GM11168 (cell line): ENCODE results near the gene PDE4D.

Experiments
- in situ Hi-C: fragments of 300-500 bp; cut with MboI; formaldehyde crosslinking; loops from one replicate; pipeline ENCODE4 v1.12.0; 2022; ENCODE audit warnings: low sequenced_read_pairs; ENCODE audit not compliant: unreplicated experiment

The PDE4D gene

DNA sequence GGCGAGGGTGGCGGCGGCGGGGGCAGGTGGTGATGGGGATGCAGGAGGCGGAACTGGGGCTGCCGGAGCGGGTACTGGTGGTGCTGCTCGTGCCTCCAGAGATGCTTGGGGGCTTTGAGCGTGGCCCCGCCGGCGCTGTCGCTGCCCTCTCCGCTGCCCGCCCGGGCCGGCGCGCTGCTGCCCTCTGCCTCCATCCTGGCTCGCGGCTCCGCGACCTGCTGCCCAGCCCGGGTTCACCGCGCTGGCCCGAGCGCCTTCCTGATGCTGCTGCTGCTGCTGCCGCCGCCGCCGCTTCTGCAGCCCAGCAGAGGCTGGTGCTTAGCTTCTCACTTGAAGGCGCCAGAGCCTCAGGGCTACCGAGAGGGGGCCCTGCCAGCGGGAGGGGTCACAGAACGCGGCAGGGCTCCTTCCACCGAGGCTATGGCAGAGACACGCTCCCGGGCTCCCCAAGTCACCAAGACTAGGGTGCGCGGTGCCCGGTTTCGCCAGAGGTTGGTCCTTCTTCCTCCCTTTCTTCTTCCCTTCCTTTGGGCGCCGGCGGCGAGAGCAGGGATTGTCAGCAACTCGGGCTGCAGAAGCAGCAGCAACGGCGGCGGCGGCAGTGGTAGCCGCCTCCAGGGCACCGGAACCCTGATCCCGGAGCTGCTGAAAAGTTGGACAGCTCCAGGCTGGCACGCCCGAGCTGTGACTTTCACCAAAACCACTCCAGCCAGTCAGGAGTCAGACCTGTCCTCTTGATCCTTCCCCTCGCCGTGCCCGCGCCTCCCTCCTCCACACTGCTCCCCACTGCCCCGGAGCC, at the start of gene PDE4D:
Gene PDE4D (minus strand): TSS at position 298 of the 799 bp plus-strand sequence.
- in situ Hi-C loops, result no loop called here

DNA sequence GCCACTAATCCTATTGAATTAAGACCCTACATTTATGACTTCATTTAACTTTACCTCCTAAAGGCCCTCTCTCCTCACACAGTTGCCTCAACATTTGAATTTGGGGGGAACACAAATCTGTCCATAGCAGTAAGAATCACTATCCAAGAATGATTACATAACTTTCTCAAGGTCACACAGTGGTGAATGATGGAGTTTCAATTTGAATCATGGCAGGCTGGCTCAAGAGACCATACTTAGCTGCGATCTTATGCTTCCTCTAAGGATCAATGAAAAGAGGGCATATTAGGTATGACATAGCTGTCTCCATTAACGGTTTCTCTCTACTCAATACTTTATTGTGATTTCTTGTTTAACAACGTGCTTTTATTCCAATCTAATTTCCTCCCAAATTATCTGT, 44.1 kb upstream of the PDE4D start:
- in situ Hi-C loops, result no loop called here

DNA sequence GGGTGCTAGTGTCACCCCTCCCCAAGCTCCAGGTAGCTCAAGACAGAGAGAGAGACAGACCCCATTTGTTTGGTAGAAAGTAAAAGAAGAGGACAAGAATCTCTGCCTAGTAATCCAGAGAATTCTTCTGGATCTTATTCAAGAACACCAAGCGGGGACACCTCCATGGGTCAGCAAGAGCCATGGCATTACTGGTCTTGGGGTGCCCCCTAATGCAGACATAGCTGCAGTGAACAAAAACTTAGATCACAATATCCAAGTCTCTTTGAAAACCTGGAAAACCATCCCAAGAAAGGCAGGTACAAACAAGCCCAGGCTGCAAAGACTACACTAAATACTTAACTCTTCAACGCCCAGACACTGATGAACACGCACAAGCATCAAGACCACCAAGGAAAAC, 29.9 kb upstream of the PDE4D start:
- in situ Hi-C loops, result no loop called here

DNA sequence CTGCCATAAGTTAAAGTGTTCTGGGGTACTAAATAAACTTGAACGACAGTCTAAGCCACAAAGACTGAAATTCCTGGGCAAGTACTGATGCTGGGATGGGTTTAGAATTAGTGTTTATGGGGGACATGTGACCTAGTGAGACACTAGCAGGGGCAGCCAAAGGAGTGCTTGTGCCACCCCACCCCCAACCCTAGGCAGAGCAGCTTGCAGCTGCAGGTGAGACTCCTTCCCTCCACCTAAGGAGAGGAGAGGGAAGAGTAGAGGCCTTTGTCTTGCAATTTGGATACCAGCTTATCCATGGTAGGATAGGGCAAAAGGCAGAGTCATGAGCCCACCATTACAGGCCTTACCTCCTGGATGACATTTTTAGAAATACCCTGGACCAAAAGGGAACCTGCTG, 28.7 kb upstream of the PDE4D start:
- in situ Hi-C loops, result no loop called here

DNA sequence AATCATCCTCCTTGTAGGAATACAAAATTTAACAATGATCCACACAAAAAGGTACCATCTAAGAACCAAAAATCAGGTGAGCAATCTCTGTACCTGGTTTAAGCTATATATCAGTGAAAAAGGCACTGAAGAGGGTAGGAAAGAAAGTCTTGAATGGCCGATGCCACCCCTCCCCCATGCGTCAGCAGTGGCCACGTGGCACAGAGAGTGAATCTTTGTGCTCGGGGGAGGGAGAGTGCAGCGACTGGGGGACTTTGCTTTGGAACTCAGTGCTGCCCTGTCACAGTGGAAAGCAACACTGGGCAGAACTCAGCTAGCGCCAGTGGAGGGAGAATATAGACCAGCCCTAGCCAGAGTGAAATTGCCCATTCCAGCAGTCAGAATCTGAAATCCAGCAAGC, 28.3 kb upstream of the PDE4D start:
- in situ Hi-C loops, result no loop called here

DNA sequence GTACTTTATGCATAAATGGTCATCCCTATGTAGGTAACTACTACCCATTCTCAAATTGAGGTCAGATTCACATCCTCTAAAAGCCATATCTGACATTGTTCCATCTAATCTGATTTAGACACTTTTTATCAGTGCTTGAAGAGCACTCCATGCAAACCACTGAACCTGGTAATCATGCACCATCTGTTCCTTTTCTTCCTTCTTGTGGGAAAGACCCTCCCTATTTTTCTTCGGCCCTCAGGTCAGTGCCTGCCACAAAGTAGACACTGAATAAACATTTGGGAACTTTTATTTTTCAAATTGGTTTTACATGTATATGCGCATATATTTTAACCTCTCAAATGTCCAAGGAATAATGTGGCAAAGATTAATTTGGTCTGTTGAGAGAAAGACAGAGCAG, 26.0 kb upstream of the PDE4D start:
- in situ Hi-C loops, result no loop called here

DNA sequence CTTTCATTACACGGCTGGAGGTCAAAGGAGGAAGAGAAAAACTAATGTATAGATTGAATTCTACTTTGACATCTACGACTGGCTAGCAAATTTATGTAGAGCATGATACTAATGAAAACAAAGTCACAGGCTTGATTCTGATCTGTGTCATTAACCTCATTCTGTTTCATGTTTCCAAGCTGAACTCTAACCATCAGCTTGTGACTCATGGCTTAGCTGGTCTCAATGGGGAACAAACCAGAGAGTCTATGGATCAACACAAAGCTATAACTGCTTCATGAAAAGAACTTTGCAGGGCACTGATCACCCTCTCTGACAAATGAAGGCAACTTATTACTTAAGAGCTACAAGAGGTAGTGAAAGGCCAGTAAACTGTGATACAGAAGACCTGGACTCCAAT, 23.6 kb upstream of the PDE4D start:
- in situ Hi-C loops, result no loop called here

DNA sequence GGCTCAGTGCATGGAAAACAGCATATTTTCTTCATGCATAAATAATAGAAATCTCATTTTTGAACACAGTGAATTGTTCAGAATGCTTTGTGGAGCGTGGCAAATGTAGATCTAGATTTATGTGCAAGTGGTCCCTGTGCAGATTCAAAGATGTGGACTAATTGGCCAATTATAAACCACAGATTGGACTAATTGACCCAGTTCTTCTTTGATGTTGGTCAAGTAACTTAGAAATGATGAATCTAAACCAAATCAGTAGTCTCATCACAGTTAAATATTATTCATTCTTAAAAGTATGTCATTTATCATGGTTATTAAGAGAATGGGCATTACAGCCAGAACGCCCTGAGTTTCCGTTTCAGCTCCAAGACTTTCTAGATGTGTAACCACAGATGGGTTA, 11.7 kb upstream of the PDE4D start:
- in situ Hi-C loops, result no loop called here

DNA sequence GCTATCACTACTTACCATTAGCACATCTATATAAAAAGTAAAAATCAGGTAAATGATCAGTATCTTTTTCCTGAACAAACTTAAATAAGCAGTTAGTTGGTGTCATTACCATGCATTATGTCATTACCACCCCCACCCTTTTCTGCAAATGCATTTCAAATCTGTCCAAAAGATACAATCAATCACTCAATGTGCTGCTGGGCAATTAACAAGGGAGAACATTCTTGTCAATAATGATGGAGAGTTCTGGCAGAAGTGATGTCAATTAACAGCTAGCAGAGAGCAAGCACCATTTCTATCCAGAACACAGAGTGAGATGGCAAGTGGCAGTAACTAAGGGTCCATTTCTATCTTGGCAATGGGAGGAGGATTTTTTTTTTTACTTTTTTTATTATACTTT, 3.5 kb upstream of the PDE4D start:
- in situ Hi-C loops, result no loop called here

DNA sequence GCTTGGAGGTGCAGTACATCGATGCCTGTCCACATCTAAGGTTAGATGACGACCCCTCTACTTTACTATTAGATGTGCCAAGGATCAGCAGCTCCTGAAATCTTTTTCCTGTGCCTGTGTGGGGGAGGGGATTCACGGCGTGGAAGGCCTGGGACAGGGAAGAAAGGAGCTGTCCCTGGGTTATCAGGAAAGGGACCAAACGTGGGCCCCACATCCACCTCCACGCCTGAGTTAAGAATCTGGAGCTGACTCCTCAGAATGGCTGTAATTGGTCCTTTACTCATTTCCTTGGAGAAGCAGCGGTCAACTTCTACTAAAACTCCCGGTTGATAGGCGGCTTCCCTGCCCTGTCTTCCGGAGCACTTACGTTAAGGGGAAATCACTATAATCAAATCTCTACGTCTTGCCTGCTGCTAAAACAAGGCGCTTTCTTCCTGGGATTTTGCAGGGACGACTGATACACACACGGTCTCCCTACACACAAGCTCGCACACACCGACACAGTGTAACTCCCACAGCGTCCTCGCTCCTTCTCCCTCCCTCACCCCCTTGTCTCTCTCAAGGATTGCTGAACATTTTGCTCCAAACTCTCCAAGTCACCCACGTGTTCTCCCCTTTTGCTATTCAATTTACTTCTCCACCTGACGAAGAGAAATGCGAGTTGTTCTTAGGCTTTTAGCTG, 1.4 kb downstream of the PDE4D start:
- in situ Hi-C loops, result no loop called here

DNA sequence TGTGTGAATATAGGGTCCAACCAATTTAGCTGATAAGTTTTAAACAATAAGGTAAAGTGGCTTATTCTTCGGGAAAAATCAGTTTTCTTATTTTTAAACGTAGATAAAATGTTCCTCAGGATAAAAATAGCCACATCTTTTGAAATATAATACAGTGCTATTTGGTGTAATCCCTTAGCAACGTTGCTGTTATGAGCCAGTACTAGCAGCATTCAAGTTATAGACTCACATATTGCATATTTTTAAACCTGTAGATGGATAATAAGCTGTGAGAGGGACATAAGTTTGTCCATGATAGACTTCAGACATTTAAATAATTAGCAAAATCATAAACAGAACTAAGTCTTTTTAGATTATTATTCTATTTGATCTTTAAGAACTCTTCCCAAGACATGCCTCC, 6.3 kb downstream of the PDE4D start:
- in situ Hi-C loops, result no loop called here

DNA sequence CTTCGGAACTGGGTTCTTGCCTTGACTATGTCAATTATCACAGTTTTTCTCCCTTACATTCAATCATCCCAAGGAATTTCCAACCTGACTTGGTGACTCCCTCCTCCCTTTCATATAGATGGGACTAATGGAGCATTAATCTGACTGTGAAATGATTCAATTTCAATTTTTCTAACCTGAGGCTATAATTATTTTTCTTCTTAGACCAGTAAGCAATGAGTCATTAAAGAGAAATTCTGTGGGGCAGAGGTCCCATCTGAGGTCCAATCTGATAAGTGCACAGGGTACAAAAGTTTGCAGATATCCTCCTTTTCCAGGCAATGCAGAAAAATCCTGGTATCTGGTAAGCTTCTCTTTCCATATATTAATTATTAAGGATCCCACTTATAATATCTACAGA, 18.9 kb downstream of the PDE4D start:
- in situ Hi-C loops, result no loop called here

DNA sequence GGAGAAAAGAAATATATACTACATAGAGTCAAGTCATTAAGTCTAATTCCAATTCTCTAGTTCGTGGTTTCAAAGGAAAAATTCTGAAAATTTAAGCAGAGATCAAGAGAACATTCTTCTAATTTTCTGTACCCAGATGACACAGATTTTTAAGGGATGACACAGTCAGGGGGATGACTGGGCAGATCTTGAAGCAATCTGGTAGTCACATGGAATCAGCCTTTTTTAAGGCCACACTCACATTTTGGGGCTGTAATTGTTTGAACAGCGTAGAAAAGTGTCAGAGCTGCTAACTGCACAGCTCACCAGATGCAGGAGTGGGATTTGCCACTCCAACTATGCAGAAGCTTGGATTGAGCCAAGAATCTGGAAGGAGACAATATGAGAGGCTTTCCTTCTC, 20.4 kb downstream of the PDE4D start:
- in situ Hi-C loops, result no loop called here

DNA sequence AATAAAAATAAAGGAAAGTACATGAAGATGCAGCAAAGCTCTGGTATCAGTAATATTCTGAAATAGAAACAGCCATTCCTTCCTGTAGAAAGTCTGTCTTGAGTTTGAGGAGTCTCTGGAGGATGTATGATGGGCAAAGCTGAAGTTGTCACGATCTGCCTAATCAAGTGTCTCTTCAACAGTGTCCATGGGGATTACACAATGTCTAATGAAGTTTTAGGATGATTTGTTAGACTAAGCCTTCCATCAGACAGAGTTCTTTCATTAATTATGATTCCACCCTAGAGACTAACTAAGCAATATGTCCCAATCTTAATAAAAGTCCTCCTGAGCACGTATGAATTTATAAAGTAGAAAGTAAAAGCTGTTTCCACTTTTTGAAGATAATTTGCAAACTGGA, 26.9 kb downstream of the PDE4D start:
- in situ Hi-C loops, result no loop called here

DNA sequence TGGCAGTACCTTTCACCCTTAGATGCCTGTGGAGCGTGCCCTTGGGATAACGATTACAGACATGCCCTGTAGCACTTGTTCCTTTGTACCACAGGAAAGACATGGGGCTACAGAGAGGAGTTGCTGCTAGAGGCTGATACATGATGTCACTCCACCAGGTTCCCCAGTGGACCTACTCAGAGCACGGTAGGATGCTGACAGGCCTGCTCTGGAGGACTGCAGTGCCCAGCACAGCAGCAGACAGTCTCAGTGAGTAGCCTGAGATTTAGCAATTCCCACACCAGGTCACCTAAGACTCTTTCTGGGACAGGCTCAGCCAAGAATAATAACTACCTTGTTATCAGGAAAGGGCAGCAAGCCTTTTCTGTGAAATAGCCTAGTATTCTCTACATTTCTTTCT, 28.8 kb downstream of the PDE4D start:
- in situ Hi-C loops, result no loop called here

DNA sequence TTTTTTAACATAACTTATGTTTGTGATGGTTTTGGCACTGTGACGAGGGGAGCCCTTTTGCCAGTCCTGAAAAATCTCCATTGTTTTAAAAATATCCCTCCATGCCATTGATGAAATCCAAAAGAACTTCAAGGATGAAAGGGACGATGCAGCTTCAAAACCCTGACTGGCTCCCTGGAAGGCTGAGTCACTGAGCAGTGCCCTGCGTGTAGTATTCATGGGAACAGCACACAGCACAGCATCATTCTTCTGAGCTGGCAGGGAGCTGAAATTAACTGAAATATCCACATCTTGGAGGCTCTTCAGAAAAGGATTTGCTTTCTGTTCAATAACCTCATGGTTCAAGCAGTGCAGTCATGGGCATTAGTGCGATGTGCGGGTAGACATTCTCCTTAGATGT, 29.7 kb downstream of the PDE4D start:
- in situ Hi-C loops, result no loop called here

DNA sequence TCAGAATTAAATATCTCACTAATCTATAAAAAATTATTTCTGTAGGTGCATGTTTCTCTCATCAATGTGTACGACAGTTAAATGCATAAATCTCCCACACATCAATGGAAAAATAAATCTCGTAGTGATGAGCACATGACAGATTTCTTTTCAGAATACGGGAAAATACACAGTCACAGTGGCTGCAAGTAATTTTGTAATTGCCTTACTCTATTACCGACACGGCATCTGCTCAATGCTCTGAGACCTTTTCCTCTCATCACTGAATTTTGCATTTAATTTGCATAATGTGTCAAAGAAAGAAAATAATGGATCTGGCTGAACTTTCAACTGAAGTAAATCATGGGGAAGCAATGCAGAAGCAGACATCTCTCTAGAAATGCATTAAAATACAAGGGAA, 37.2 kb downstream of the PDE4D start:
- in situ Hi-C loops, result no loop called here

DNA sequence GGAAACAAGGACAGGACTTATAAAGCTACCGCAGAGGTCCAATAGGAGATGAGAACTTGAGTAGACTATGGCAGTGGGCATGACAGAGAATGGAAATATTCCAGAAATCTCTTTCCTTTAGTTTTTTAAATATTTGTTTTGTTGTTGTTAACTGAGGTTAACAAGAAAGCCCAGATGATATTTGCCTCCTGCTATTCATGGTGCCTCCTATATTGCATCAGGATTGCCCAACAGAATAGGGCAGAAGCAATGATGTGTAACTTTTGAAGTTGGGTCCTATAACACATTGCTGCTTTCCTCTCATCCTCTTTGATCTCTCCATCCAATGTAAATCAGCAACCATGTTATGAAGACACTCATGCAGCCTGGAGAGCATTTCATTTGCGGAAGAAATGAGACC, 42.8 kb downstream of the PDE4D start:
- in situ Hi-C loops, result no loop called here

DNA sequence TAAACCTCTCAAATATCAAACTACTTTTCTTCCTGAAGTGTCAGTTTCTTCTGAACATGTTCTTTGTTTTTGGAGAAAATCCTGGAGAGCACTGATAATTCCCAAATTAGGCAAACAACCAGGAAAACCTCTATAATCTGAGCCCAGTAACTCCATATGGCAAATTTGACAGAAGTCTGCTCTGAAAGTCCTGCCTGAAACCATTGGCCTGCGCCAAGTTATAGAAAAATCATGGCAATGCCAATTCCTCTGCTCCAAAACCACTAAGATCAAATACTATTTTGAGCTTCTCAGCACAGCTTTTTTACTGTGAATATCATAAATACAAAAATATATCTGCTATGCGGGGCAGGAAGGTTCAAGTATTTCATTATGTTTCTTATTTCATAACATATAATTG, 45.9 kb downstream of the PDE4D start:
- in situ Hi-C loops, result no loop called here

DNA sequence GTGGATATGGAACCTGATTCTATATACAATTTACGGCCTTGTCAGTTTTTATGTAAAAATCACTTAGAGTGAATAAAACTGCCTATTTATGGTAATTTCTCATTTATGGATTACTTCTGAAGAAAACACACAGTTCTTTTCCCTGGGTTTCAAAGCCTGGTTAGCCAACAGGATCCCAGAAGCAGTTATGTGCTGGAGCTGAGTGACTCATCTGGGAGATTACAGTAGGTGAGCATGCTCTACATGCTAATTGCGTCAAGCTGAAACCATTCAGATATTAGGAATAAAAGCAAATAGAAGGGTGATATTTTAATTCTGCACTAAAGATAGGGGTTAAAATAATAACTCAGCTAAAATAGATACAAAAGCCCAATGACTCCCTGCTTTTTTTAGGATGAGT, 47.8 kb downstream of the PDE4D start:
- in situ Hi-C loops, result no loop called here

DNA sequence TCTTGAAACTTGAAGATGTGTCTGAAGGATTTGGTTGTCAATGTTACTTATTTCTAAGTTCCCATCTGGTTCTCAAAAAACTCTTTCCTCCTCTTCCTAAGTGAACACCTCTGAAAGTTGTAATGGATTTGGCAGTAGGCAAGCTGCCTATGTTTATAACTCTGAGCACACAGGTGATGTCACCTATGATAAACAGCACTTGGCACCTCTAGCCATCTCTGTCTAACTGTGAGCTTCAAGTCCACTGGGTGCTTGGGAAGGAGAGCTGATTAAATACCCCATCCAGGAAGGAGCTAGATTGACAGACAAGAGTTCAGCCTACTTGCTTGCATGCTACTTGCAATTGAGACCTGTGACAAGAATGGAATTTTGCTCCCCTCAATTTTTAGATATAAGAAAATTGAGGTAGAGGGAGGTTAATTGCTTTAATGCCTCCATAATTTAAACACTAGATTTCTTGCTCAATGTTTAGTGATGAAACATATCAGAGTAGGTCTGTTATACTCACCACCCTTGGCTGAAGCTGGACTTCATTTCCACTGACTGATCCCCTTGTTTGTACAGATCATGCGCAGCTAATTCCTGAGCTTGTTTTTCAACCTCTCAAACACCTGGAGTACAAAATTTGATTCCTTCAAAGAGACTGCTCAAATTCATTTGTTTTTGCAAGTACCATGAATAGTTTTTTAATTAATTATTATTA, 49.9 kb downstream of the PDE4D start:
- in situ Hi-C loops, result no loop called here
